Small intestine (tissue), 7 donors: Measurements from ENCODE around the gene KL. TPM values are rescaled to one million over a fixed set of nuclear protein-coding genes. Genes with fewer than 3 reads are reported as not detected.

Experiments
- DNase-seq, 2 donors: peaks; one replicate each; pipeline versions ENCODE4 v3.0.0 to v3.0.0-alpha.2; 2013
- FAIRE-seq: peaks from 2 replicates; lab custom pipeline; 2012; peaks lifted over from hg19 to GRCh38; lab: Jason Lieb, UNC
- H3K27ac ChIP-seq, 3 donors: one replicate each; pipeline ENCODE4 v1.5.1; 2013; ENCODE audit warnings: low read length in 2 of 3, mild to moderate bottlenecking in 2 of 3, control low read depth in 1 of 3, inconsistent platforms in 1 of 3, low read depth in 1 of 3, moderate library complexity in 1 of 3
- H3K27me3 ChIP-seq, 3 donors: one replicate each; pipeline ENCODE4 v1.6.1; 2013; ENCODE audit warnings: low read length in 3 of 3, inconsistent platforms in 1 of 3; ENCODE audit not compliant: control insufficient read depth in 3 of 3, insufficient read depth in 3 of 3
- H3K36me3 ChIP-seq, 3 donors: one replicate each; pipeline ENCODE4 v1.6.1; 2013; ENCODE audit warnings: low read length in 3 of 3, inconsistent platforms in 1 of 3, low read depth in 1 of 3, mild to moderate bottlenecking in 1 of 3, moderate library complexity in 1 of 3; ENCODE audit not compliant: control insufficient read depth in 3 of 3, insufficient read depth in 2 of 3
- H3K4me1 ChIP-seq, 3 donors: one replicate each; pipeline ENCODE4 v1.6.1; 2013; ENCODE audit warnings: low read length in 2 of 3, inconsistent platforms in 1 of 3, low read depth in 1 of 3, mild to moderate bottlenecking in 1 of 3, moderate library complexity in 1 of 3; ENCODE audit not compliant: control insufficient read depth in 3 of 3, insufficient read depth in 2 of 3
- H3K4me3 ChIP-seq, 3 donors: one replicate each; pipeline ENCODE4 v1.5.1; 2013; ENCODE audit warnings: low read length in 3 of 3, control low read depth in 1 of 3, inconsistent platforms in 1 of 3, low read depth in 1 of 3, mild to moderate bottlenecking in 1 of 3, moderate library complexity in 1 of 3
- H3K9me3 ChIP-seq, 2 donors: one replicate each; pipeline ENCODE4 v1.6.1; 2013; ENCODE audit warnings: low read depth in 1 of 2, low read length in 1 of 2; ENCODE audit not compliant: control insufficient read depth in 2 of 2, insufficient read depth in 1 of 2
- WGBS, 3 donors: extraction: QIAGEN DNeasy Blood & Tissue Kit; methylation state at CpG; one replicate each; pipeline ENCODE4 v1.1.7; 2013; 5-methylcytosine and 5-hydroxymethylcytosine counted together
- polyA plus RNA-seq, 4 donors: library from polyadenylated mRNA; stranded (reverse) in 3 of 4; unstranded in 1 of 4; fragments of 200-250 nt in 3 of 4; fragments of 120-200 nt in 1 of 4; gene quantifications; one replicate each; pipeline versions ENCODE4 v1.2.1 to v1.2.3, GENCODE V29; 2013
- donor health status: healthy with polysubstance abuse.
- donor health status: control.
- donor health status: control.
- donor health status: Bipolar disorder and iron deficiency.
- donor health status: healthy.

KL gene
- polyA plus RNA-seq, 4 donors, result 0.67 to 4.8 (median 2.0) TPM

GRCh38 chr13:33007237-33007636 is 9.0 kb upstream of the KL start:
- WGBS, 3 donors, result 66 to 91% (median 70%) methylated on average over 2 of the region's 2 CpGs
- H3K27ac ChIP-seq, result no peak overlapping the region
- no peak for FAIRE-seq

GRCh38 chr13:33007950-33008349 is 8.3 kb upstream of the KL start:
- Histone ChIP-seq H3K4me3 (no peak overlapping the region), H3K27ac (no peak overlapping the region), H3K4me1 (no peaks in the 10 kb centered on the region), H3K9me3 (peaks cover 0 to 4% of the 10 kb centered on the region in 2 donors), H3K36me3 (no peaks in the 10 kb centered on the region), H3K27me3 (no peaks in the 10 kb centered on the region)
- FAIRE-seq (no peak), DNase-seq (no peak)
- 81 to 99% (median 93%) methylated on average over 3 of the region's 3 CpGs for WGBS, 3 donors

More at GRCh38 chr13:33007237-33007636, 9.0 kb upstream of the KL start:
- Histone ChIP-seq H3K4me3 (no peak overlapping the region), H3K36me3 (no peaks in the 10 kb centered on the region), H3K27me3 (no peaks in the 10 kb centered on the region), H3K4me1 (no peaks in the 10 kb centered on the region), H3K9me3 (peaks cover 0 to 4% of the 10 kb centered on the region in 2 donors)
- DNase-seq, result no peak

GRCh38 chr13:33008946-33009722 is 7.1 kb upstream of the KL start:
- H3K27ac ChIP-seq, result no peak overlapping the region
- DNase-seq (no peak), FAIRE-seq (no peak)
- WGBS, 3 donors, result 71 to 72% (median 72%) methylated on average over 5 of the region's 5 CpGs
- H3K27me3 ChIP-seq, result no peaks in the 10 kb centered on the region
- H3K4me3 ChIP-seq, result no peak overlapping the region
- H3K9me3 ChIP-seq, result peaks cover 0 to 4% of the 10 kb centered on the region in 2 donors
- H3K4me1 ChIP-seq, result no peaks in the 10 kb centered on the region
- H3K36me3 ChIP-seq, result no peaks in the 10 kb centered on the region

GRCh38 chr13:33011828-33012470 is 4.3 kb upstream of the KL start:
- 73 to 76% (median 74%) methylated on average over 5 of the region's 5 CpGs for WGBS, 3 donors
- no peak for FAIRE-seq
- no peak for DNase-seq
- Histone ChIP-seq H3K27me3 (peaks cover 0 to 13% (median 6%) of the 10 kb centered on the region in 3 donors), H3K9me3 (peaks cover 0 to 4% of the 10 kb centered on the region in 2 donors), H3K4me3 (no peak overlapping the region), H3K27ac (no peak overlapping the region), H3K36me3 (no peaks in the 10 kb centered on the region), H3K4me1 (peaks cover 0 to 4% (median 0%) of the 10 kb centered on the region in 3 donors)

- no peak for FAIRE-seq
- DNase-seq, result no peak
- Histone ChIP-seq H3K27me3 (peaks cover 0 to 13% (median 7%) of the 10 kb centered on the region in 3 donors), H3K36me3 (no peaks in the 10 kb centered on the region), H3K27ac (no peak overlapping the region), H3K9me3 (no peaks in the 10 kb centered on the region), H3K4me3 (no peak overlapping the region), H3K4me1 (peaks cover 0 to 4% (median 0%) of the 10 kb centered on the region in 3 donors)
- 65 to 74% (median 70%) methylated on average over 4 of the region's 4 CpGs for WGBS, 3 donors
Observed at GRCh38 chr13:33014291-33014690, 1.9 kb upstream of the KL start.

- Histone ChIP-seq H3K27ac (peak overlapping the region in 1 of 3 donors; percentile 52), H3K4me3 (peak overlapping the region in 2 of 3 donors; percentile 23 to 56), H3K27me3 (peaks cover 0 to 13% (median 7%) of the 10 kb centered on the region in 3 donors), H3K4me1 (peaks cover 0 to 4% (median 0%) of the 10 kb centered on the region in 3 donors), H3K36me3 (no peaks in the 10 kb centered on the region), H3K9me3 (no peaks in the 10 kb centered on the region)
- DNase-seq (peak in 1 of 2 donors; percentile 12), FAIRE-seq (no peak)
- 41 to 50% (median 49%) methylated on average over 8 of the region's 8 CpGs for WGBS, 3 donors
Observed at GRCh38 chr13:33015241-33015668, 968 bp upstream of the KL start.

- Histone ChIP-seq H3K9me3 (no peaks in the 10 kb centered on the region), H3K4me1 (peaks cover 0 to 4% (median 0%) of the 10 kb centered on the region in 3 donors), H3K27me3 (peaks cover 0 to 13% (median 7%) of the 10 kb centered on the region in 3 donors), H3K36me3 (no peaks in the 10 kb centered on the region), H3K27ac (peak overlapping the region; percentile 45 to 74 (median 52)), H3K4me3 (peak overlapping the region in 2 of 3 donors; percentile 23 to 56)
- peak; percentile 65 to 67 for DNase-seq
- no peak for FAIRE-seq
- 3 to 5% (median 4%) methylated on average over 38 to 52 of the region's 52 CpGs for WGBS, 3 donors
Observed at GRCh38 chr13:33015791-33016323, 366 bp upstream of the KL start.

GRCh38 chr13:33017323-33017929 is 1.2 kb downstream of the KL start:
- WGBS, 3 donors, result 4 to 24% (median 14%) methylated on average over 15 of the region's 15 CpGs
- FAIRE-seq (no peak), DNase-seq (peak in 1 of 2 donors; percentile 79)

More at GRCh38 chr13:33017323-33017929, 1.2 kb downstream of the KL start:
- no peaks in the 10 kb centered on the region for H3K36me3 ChIP-seq
- H3K4me3 ChIP-seq, result peak overlapping the region; percentile 49 to 56 (median 50)
- H3K4me1 ChIP-seq, result peaks cover 0 to 4% (median 0%) of the 10 kb centered on the region in 3 donors
- H3K27ac ChIP-seq, result peak overlapping the region; percentile 45 to 79 (median 77)
- peaks cover 0 to 13% (median 7%) of the 10 kb centered on the region in 3 donors for H3K27me3 ChIP-seq
- no peaks in the 10 kb centered on the region for H3K9me3 ChIP-seq
